Osteoblast (primary cell): ENCODE results near the gene SHROOM1. TPM values are rescaled to one million over a fixed set of nuclear protein-coding genes. Genes with fewer than 3 reads are reported as not detected.
"Not testable (repeated sequence)": the region's sequence is repeated elsewhere in the genome, so short reads cannot be mapped to it uniquely, and the experiment has no call there.

ENCODE experiments used
- DNase-seq: peaks from one replicate; pipeline ENCODE4 v3.0.0; 2011; ENCODE audit warnings: low spot score, mixed read lengths; ENCODE audit not compliant: insufficient read length; ENCODE audit errors: missing footprints
- H2AFZ ChIP-seq: 2 replicates; pipeline ENCODE4 v1.6.0; 2011; ENCODE audit warnings: mild to moderate bottlenecking, low read length
- H3K27ac ChIP-seq: 2 replicates; pipeline ENCODE4 v1.5.1; 2011; ENCODE audit warnings: mild to moderate bottlenecking, low read depth, low read length, moderate library complexity
- H3K27me3 ChIP-seq: 2 replicates; pipeline ENCODE4 v1.6.0; 2012; ENCODE audit warnings: mild to moderate bottlenecking, control low read depth, inconsistent platforms, low read length, moderate library complexity; ENCODE audit not compliant: insufficient read depth
- H3K36me3 ChIP-seq: 2 replicates; pipeline ENCODE4 v1.5.1; 2011; ENCODE audit warnings: mild to moderate bottlenecking, low read length, control low read depth, moderate library complexity; ENCODE audit not compliant: insufficient read depth
- H3K4me1 ChIP-seq: 2 replicates; pipeline ENCODE4 v1.5.1; 2011; ENCODE audit warnings: mild to moderate bottlenecking, low read length, control low read depth, moderate library complexity; ENCODE audit not compliant: insufficient read depth
- H3K4me2 ChIP-seq: 2 replicates; pipeline ENCODE4 v1.6.0; 2011; ENCODE audit warnings: mild to moderate bottlenecking, low read length; ENCODE audit not compliant: insufficient read depth
- H3K4me3 ChIP-seq: fragments of 200-600 bp; sonication (generic); 3 replicates; pipeline ENCODE4 v1.5.1; 2012; ENCODE audit warnings: mild to moderate bottlenecking, low read length, inconsistent platforms; ENCODE audit not compliant: insufficient read depth
- H3K79me2 ChIP-seq: 2 replicates; pipeline ENCODE4 v1.6.0; 2012; ENCODE audit warnings: mild to moderate bottlenecking, low read length, control low read depth, inconsistent platforms; ENCODE audit not compliant: insufficient read depth
- H3K9me3 ChIP-seq: 2 replicates; pipeline ENCODE4 v1.5.1; 2011; ENCODE audit warnings: low read depth, low read length, control low read depth
- H4K20me1 ChIP-seq: 2 replicates; pipeline ENCODE4 v1.6.0; 2012; ENCODE audit warnings: mild to moderate bottlenecking, low read length, control low read depth; ENCODE audit not compliant: insufficient read depth
- total RNA-seq: library from RNA; depleted of rRNA; stranded (reverse); fragments of >200 nt; gene quantifications from 2 replicates; pipeline ENCODE4 v1.2.3, GENCODE V29; 2012
- TF ChIP-seq, protein P1 (sequence below): IDR thresholded peaks from 2 replicates; pipeline ENCODE4 v1.5.1; 2011; ENCODE audit warnings: mild to moderate bottlenecking, low read depth, low read length, moderate library complexity; ENCODE audit errors: extremely low read depth

SHROOM1 gene
- total RNA-seq, 1 donor, result 4.7 TPM

DNA sequence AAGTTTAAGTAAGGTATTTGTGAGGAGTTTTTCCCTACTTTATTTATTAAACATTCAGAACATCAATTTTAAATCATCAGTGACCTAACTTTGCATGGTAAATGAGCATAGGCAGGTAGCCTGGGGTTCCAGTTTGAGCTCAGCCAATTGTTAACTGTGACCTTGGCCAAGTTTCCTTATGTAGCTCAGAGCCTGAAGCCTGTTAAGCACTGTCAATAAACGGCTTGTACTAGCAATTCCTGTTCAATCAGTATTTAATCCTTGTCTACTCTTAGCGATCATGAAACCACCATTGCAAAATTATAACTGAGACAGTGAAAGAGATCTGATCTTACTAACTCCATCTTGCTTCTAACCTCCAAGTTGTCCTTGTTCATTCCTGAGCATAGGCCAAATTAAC lies 22.0 kb downstream of the SHROOM1 start:
- no peaks in the 10 kb centered on the region for H3K36me3 ChIP-seq
- DNase-seq, result no peak
- peaks cover 35% of the 10 kb centered on the region for H3K27me3 ChIP-seq
- no peaks in the 10 kb centered on the region for H3K79me2 ChIP-seq
- H3K27ac ChIP-seq, result no peak overlapping the region
- no peaks in the 10 kb centered on the region for H3K9me3 ChIP-seq
- H3K4me1 ChIP-seq, result no peaks in the 10 kb centered on the region
- no peak overlapping the region for H3K4me2 ChIP-seq
- no peak overlapping the region for H3K4me3 ChIP-seq
- H2AFZ ChIP-seq, result no peak overlapping the region
- H4K20me1 ChIP-seq, result no peaks in the 10 kb centered on the region
- TF ChIP-seq, protein P1, sequence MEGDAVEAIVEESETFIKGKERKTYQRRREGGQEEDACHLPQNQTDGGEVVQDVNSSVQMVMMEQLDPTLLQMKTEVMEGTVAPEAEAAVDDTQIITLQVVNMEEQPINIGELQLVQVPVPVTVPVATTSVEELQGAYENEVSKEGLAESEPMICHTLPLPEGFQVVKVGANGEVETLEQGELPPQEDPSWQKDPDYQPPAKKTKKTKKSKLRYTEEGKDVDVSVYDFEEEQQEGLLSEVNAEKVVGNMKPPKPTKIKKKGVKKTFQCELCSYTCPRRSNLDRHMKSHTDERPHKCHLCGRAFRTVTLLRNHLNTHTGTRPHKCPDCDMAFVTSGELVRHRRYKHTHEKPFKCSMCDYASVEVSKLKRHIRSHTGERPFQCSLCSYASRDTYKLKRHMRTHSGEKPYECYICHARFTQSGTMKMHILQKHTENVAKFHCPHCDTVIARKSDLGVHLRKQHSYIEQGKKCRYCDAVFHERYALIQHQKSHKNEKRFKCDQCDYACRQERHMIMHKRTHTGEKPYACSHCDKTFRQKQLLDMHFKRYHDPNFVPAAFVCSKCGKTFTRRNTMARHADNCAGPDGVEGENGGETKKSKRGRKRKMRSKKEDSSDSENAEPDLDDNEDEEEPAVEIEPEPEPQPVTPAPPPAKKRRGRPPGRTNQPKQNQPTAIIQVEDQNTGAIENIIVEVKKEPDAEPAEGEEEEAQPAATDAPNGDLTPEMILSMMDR, result no peak

DNA sequence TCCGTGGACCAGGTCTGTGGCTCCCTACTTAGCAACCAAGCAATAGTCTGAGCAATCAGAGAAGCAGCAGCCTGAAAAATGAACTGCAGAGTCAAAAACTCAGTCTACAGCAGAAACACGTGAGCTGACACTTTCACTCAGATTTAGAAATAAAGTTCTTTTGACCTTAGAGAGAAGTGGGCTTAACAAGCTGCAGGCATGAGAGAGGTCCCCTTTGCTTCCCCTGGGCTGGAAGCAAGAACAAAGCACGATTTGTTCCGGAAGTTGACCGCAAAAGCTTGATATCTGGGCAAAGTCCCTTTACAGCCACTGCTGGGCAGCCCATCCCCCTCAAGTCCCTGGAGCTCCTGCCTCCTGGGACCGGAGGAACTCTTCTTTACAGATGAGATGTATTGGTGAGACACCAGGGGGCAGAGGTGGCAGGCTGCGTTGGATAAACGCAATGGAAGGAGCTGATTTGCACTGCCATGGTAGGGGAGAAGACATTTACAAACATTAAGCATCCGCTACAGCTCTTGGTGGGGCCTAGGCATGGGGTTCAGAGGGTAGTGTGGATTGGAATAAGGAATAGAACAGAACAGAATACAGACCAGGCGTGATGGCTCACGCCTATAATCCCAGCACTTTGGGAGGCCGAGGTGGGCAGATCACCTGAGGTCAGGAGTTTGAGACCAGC lies 23.1 kb downstream of the SHROOM1 start:
- no peak for DNase-seq
- H3K27ac ChIP-seq, result no peak overlapping the region
- no peak overlapping the region for H2AFZ ChIP-seq

DNA sequence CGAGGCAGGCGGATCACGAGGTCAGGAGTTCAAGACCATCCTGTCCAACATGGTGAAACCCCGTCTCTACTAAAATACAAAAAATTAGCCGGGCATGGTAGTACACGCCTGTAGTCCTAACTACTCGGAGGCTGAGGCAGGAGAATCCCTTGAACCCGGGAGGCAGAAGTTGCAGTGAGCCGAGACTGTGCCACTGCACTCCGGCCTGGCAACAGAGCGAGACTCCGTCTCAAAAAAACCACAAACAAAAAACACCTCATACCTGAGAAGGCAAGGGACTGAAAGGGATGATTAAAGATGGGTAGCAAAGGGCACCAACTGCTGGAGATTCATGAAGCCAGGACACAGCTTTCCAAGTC lies 23.7 kb downstream of the SHROOM1 start:
- not testable (repeated sequence) for H3K27ac ChIP-seq, DNase-seq, H3K4me2 ChIP-seq, H3K79me2 ChIP-seq, H3K9me3 ChIP-seq, H3K36me3 ChIP-seq, H3K4me3 ChIP-seq, H3K4me1 ChIP-seq, H2AFZ ChIP-seq, H4K20me1 ChIP-seq
- peaks cover 29% of the 10 kb centered on the region for H3K27me3 ChIP-seq

More for the DNA sequence above, 23.1 kb downstream of the SHROOM1 start:
- H3K4me3 ChIP-seq, result no peak overlapping the region
- no peaks in the 10 kb centered on the region for H4K20me1 ChIP-seq
- no peaks in the 10 kb centered on the region for H3K4me1 ChIP-seq
- no peaks in the 10 kb centered on the region for H3K9me3 ChIP-seq
- H3K79me2 ChIP-seq, result no peaks in the 10 kb centered on the region
- TF ChIP-seq, protein P1, result no peak
- H3K4me2 ChIP-seq, result no peak overlapping the region
- peaks cover 33% of the 10 kb centered on the region for H3K27me3 ChIP-seq
- no peaks in the 10 kb centered on the region for H3K36me3 ChIP-seq

DNA sequence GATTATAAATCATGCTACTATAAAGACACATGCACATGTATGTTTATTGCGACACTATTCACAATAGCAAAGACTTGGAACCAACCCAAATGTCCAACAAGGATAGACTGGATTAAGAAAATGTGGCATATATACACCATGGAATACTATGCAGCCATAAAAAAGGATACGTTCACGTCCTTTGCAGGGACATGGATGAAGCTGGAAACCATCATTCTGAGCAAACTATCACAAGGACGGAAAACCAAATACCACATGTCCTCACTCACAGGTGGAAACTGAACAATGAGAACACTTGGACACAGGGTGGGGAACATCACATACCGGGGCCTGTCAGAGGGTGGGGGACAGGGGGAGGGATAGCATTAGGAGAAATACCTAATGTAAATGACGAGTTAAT lies 24.6 kb downstream of the SHROOM1 start:
- not testable (repeated sequence) for H3K36me3 ChIP-seq, H3K4me2 ChIP-seq, H3K79me2 ChIP-seq, H3K4me3 ChIP-seq, H3K9me3 ChIP-seq, H2AFZ ChIP-seq, DNase-seq, H3K4me1 ChIP-seq, H4K20me1 ChIP-seq, H3K27ac ChIP-seq
- peaks cover 28% of the 10 kb centered on the region for H3K27me3 ChIP-seq

DNA sequence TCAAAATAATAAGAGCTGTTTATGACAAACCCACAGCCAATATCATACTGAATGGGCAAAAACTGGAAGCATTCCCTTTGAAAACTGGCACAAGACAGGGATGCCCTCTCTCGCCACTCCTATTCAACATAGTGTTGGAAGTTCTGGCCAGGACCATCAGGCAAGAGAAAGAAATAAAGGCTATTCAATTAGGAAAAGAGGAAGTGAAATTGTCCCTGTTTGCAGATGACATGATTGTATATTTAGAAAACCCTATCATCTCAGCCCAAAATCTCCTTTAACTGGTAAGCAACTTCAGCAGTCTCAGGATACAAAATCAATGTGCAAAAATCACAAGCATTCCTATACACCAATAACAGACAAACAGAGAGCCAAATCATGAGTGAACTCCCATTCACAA lies 26.2 kb downstream of the SHROOM1 start:
- H3K4me3 ChIP-seq, H2AFZ ChIP-seq, H3K9me3 ChIP-seq, H4K20me1 ChIP-seq, H3K79me2 ChIP-seq, H3K4me1 ChIP-seq, H3K27ac ChIP-seq, H3K4me2 ChIP-seq, H3K36me3 ChIP-seq, DNase-seq: not testable (repeated sequence)
- H3K27me3 ChIP-seq, result peaks cover 32% of the 10 kb centered on the region

DNA sequence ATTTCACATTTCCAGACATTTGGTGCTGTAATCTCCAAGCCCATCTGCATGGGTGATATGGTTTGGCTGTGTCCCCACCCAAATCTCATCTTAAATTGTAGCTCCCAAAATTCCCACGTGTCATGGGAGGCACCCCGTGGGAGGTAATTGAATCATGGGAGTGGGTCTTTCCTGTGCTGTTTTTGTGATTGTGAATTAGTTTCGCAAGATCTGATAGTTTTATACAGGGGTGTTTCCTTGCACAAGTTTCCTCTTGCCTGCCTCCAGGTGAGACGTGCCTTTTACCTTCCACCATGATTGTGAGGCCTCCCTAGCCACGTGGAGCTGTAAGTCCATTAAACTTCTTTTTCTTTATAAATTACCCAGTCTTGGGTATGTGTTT lies 27.8 kb downstream of the SHROOM1 start:
- H3K4me2 ChIP-seq, H3K4me1 ChIP-seq, H4K20me1 ChIP-seq, DNase-seq, H3K4me3 ChIP-seq, H3K79me2 ChIP-seq, H3K9me3 ChIP-seq, H2AFZ ChIP-seq, H3K27ac ChIP-seq, H3K36me3 ChIP-seq: not testable (repeated sequence)
- peaks cover 26% of the 10 kb centered on the region for H3K27me3 ChIP-seq
